Esophagus squamous epithelium (tissue), 4 donors: ENCODE results near the gene PINLYP.

Experiments used
- CTCF ChIP-seq, 6 experiments: fragments of 450-650 bp in 4 of 6; fragments of 200-600 bp in 2 of 6; sonication (generic) in 2 of 6; IDR thresholded peaks; one replicate each; pipeline ENCODE4 v1.5.1; 2016 to 2019; ENCODE audit warnings: antibody characterized with exemption in 6 of 6, mild to moderate bottlenecking in 4 of 6, moderate library complexity in 4 of 6
- POLR2A ChIP-seq, 4 donors: fragments of 450-650 bp; IDR thresholded peaks; one replicate each; pipeline ENCODE4 v1.6.1; 2017; ENCODE audit warnings: antibody characterized with exemption in 4 of 4, mild to moderate bottlenecking in 4 of 4, moderate library complexity in 3 of 4

GRCh38 chr19:43564800-43565199, 10.8 kb upstream of the PINLYP start:
- TF ChIP-seq CTCF (IDR thresholded peaks at IDR 0.05) = no peak
- no peak for TF ChIP-seq POLR2A (IDR thresholded peaks at IDR 0.05)
